C4-2B (cell line): ENCODE measurements around the gene S1PR2.

ENCODE experiments used
- CTCF ChIP-seq: fragments of 450-650 bp; conservative IDR thresholded peaks from 2 replicates; pipeline ENCODE4 v1.5.1; 2017; ENCODE audit warnings: mild to moderate bottlenecking
- ZFX ChIP-seq: fragments of 450-650 bp; IDR thresholded peaks from 2 replicates; pipeline ENCODE4 v1.6.1; 2017

- TF ChIP-seq CTCF (no peak), ZFX (no peak)
Measured at GRCh38 chr19:10254244-10254643, 23.1 kb upstream of the S1PR2 start.
